GM23338 (cell line): ENCODE results near the gene STX4. TPM values are rescaled to one million over a fixed set of nuclear protein-coding genes. Genes with fewer than 3 reads are reported as not detected.

Experiments used
- EZH2 ChIP-seq: fragments of 200-600 bp; sonication (generic); IDR thresholded peaks from one replicate; pipeline ENCODE4 v1.8.0; 2017; ENCODE audit warnings: antibody characterized with exemption, mild to moderate bottlenecking, low read depth; ENCODE audit not compliant: unreplicated experiment
- polyA plus RNA-seq: library from polyadenylated mRNA; unstranded; fragments of >200 nt; fragmentation: Nextera tagmentation; extraction: Ambion mirVana; gene quantifications from 2 replicates; pipeline ENCODE4 v1.2.1, GENCODE V29; 2016
- total RNA-seq: library from RNA; depleted of rRNA; stranded (reverse); fragments of >200 nt; shearing (Covaris generic); gene quantifications from 2 replicates; pipeline ENCODE4 v1.2.3, GENCODE V29; 2014
- TF ChIP-seq, protein P1 (sequence below): fragments of 250-450 bp; sonication (Bioruptor Pico); IDR thresholded peaks from 2 replicates; pipeline ENCODE4 v1.5.0; 2020; ENCODE audit warnings: mild to moderate bottlenecking, moderate library complexity
- TF ChIP-seq, protein P2 (sequence below), 2 experiments: fragments of 200-600 bp in 1 of 2; sonication (generic) in 1 of 2; conservative IDR thresholded peaks; 2 replicates each; pipeline versions ENCODE4 v1.5.1 to v1.6.1; 2016 to 2017; ENCODE audit warnings: antibody characterized with exemption in 2 of 2, low read depth in 2 of 2, mild to moderate bottlenecking in 2 of 2, moderate library complexity in 1 of 2
- TF ChIP-seq, protein P3 (sequence below): IDR thresholded peaks from one replicate; pipeline ENCODE4 v1.6.1; 2018; ENCODE audit warnings: antibody characterized with exemption; ENCODE audit not compliant: unreplicated experiment

Gene STX4
- total and polyA plus RNA-seq, 2 experiments from 2014 or later: 13.0 to 39.3 TPM

DNA sequence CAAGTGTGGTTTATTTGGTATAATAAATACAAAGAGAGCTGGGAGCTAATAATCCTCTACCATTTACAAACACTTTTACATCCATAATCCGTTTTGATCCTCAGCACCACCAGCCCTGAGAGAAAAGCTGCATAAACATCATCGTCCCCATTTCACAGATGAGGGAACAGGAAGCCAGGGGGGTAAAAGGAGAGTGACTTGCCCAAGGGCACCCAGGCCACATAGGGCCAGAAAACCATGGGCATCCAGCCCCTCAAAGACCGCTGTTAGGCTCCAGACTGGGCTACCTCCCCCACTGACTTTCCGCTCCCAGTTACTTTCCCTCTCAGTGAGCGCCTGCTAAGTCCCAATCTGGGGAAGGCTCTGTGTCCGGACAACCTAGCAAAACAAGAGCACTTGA, 29.6 kb upstream of the STX4 start (continued):
- TF ChIP-seq, protein P1, sequence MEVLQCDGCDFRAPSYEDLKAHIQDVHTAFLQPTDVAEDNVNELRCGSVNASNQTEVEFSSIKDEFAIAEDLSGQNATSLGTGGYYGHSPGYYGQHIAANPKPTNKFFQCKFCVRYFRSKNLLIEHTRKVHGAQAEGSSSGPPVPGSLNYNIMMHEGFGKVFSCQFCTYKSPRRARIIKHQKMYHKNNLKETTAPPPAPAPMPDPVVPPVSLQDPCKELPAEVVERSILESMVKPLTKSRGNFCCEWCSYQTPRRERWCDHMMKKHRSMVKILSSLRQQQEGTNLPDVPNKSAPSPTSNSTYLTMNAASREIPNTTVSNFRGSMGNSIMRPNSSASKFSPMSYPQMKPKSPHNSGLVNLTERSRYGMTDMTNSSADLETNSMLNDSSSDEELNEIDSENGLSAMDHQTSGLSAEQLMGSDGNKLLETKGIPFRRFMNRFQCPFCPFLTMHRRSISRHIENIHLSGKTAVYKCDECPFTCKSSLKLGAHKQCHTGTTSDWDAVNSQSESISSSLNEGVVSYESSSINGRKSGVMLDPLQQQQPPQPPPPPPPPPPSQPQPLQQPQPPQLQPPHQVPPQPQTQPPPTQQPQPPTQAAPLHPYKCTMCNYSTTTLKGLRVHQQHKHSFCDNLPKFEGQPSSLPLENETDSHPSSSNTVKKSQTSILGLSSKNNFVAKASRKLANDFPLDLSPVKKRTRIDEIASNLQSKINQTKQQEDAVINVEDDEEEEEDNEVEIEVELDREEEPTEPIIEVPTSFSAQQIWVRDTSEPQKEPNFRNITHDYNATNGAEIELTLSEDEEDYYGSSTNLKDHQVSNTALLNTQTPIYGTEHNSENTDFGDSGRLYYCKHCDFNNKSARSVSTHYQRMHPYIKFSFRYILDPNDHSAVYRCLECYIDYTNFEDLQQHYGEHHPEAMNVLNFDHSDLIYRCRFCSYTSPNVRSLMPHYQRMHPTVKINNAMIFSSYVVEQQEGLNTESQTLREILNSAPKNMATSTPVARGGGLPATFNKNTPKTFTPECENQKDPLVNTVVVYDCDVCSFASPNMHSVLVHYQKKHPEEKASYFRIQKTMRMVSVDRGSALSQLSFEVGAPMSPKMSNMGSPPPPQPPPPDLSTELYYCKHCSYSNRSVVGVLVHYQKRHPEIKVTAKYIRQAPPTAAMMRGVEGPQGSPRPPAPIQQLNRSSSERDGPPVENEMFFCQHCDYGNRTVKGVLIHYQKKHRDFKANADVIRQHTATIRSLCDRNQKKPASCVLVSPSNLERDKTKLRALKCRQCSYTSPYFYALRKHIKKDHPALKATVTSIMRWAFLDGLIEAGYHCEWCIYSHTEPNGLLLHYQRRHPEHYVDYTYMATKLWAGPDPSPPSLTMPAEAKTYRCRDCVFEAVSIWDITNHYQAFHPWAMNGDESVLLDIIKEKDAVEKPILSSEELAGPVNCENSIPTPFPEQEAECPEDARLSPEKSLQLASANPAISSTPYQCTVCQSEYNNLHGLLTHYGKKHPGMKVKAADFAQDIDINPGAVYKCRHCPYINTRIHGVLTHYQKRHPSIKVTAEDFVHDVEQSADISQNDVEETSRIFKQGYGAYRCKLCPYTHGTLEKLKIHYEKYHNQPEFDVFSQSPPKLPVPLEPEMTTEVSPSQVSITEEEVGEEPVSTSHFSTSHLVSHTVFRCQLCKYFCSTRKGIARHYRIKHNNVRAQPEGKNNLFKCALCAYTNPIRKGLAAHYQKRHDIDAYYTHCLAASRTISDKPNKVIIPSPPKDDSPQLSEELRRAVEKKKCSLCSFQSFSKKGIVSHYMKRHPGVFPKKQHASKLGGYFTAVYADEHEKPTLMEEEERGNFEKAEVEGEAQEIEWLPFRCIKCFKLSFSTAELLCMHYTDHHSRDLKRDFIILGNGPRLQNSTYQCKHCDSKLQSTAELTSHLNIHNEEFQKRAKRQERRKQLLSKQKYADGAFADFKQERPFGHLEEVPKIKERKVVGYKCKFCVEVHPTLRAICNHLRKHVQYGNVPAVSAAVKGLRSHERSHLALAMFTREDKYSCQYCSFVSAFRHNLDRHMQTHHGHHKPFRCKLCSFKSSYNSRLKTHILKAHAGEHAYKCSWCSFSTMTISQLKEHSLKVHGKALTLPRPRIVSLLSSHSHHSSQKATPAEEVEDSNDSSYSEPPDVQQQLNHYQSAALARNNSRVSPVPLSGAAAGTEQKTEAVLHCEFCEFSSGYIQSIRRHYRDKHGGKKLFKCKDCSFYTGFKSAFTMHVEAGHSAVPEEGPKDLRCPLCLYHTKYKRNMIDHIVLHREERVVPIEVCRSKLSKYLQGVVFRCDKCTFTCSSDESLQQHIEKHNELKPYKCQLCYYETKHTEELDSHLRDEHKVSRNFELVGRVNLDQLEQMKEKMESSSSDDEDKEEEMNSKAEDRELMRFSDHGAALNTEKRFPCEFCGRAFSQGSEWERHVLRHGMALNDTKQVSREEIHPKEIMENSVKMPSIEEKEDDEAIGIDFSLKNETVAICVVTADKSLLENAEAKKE (CRISPR knock-in tag): no peak
- TF ChIP-seq, protein P2, sequence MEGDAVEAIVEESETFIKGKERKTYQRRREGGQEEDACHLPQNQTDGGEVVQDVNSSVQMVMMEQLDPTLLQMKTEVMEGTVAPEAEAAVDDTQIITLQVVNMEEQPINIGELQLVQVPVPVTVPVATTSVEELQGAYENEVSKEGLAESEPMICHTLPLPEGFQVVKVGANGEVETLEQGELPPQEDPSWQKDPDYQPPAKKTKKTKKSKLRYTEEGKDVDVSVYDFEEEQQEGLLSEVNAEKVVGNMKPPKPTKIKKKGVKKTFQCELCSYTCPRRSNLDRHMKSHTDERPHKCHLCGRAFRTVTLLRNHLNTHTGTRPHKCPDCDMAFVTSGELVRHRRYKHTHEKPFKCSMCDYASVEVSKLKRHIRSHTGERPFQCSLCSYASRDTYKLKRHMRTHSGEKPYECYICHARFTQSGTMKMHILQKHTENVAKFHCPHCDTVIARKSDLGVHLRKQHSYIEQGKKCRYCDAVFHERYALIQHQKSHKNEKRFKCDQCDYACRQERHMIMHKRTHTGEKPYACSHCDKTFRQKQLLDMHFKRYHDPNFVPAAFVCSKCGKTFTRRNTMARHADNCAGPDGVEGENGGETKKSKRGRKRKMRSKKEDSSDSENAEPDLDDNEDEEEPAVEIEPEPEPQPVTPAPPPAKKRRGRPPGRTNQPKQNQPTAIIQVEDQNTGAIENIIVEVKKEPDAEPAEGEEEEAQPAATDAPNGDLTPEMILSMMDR (conservative IDR thresholded peaks at IDR 0.05; ENCODE audit: low read depth in 2 of 2): no peak
- TF ChIP-seq EZH2: no peak
- TF ChIP-seq, protein P3, sequence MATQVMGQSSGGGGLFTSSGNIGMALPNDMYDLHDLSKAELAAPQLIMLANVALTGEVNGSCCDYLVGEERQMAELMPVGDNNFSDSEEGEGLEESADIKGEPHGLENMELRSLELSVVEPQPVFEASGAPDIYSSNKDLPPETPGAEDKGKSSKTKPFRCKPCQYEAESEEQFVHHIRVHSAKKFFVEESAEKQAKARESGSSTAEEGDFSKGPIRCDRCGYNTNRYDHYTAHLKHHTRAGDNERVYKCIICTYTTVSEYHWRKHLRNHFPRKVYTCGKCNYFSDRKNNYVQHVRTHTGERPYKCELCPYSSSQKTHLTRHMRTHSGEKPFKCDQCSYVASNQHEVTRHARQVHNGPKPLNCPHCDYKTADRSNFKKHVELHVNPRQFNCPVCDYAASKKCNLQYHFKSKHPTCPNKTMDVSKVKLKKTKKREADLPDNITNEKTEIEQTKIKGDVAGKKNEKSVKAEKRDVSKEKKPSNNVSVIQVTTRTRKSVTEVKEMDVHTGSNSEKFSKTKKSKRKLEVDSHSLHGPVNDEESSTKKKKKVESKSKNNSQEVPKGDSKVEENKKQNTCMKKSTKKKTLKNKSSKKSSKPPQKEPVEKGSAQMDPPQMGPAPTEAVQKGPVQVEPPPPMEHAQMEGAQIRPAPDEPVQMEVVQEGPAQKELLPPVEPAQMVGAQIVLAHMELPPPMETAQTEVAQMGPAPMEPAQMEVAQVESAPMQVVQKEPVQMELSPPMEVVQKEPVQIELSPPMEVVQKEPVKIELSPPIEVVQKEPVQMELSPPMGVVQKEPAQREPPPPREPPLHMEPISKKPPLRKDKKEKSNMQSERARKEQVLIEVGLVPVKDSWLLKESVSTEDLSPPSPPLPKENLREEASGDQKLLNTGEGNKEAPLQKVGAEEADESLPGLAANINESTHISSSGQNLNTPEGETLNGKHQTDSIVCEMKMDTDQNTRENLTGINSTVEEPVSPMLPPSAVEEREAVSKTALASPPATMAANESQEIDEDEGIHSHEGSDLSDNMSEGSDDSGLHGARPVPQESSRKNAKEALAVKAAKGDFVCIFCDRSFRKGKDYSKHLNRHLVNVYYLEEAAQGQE: no peak
